ENCODE measurements around the gene SPOUT1.
"Not testable (repeated sequence)": the region's sequence is repeated elsewhere in the genome, so short reads cannot be mapped to it uniquely, and the experiment has no call there.

Gene SPOUT1

DNA sequence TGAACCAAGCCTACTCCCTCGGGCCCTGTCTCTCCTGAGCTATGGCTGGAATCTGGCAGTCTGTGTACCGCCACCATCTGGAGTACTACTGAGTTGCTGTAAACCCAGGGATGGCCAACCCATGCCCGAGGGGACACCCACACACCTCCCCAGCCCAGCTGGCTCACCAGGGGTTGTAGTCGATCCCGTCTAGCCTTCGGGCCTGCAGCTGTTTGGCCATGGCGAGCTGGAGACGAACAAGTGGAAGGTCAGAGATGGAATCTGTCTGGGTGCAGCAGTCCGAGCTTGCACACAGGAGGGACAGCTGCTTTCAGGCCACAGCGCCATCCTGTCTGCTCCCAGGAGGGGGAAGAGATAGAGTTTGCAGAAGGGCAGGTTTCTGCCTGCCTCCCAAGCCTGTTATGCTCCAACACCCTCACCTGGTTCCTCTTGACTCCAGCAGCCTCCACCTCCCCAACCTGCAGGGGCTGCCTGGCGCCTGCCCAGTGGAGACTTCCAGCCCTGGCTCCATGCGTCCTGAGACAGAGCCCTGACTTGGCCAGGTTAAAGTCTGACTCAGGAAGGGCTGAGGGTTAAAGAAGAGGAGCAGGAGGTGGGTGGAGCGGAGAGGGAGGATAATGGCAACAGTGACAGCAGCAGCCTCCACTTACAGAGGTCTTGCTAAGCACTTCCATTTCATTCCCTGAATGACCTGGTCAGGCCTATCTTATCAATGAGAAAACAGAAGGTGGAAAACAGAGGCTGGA is 15.8 kb upstream of the SPOUT1 start:
- POLR2A ChIA-PET, result no interaction called here
- CTCF ChIA-PET, result interaction anchor here (0.9 to 1.8 kb wide), 3 partner anchors 16 to 27 kb away, joined by 3 to 7 read pairs (median 4); partner anchors contain the start of genes ENDOG and SPOUT1
- DNase-seq (ENCODE audit: extremely low spot score), result no peak
- TF ChIP-seq, protein P1, sequence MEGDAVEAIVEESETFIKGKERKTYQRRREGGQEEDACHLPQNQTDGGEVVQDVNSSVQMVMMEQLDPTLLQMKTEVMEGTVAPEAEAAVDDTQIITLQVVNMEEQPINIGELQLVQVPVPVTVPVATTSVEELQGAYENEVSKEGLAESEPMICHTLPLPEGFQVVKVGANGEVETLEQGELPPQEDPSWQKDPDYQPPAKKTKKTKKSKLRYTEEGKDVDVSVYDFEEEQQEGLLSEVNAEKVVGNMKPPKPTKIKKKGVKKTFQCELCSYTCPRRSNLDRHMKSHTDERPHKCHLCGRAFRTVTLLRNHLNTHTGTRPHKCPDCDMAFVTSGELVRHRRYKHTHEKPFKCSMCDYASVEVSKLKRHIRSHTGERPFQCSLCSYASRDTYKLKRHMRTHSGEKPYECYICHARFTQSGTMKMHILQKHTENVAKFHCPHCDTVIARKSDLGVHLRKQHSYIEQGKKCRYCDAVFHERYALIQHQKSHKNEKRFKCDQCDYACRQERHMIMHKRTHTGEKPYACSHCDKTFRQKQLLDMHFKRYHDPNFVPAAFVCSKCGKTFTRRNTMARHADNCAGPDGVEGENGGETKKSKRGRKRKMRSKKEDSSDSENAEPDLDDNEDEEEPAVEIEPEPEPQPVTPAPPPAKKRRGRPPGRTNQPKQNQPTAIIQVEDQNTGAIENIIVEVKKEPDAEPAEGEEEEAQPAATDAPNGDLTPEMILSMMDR (IDR thresholded peaks at IDR 0.05; ENCODE audit: control extremely low read depth, extremely low read depth, low read depth, missing control alignments), result no peak

DNA sequence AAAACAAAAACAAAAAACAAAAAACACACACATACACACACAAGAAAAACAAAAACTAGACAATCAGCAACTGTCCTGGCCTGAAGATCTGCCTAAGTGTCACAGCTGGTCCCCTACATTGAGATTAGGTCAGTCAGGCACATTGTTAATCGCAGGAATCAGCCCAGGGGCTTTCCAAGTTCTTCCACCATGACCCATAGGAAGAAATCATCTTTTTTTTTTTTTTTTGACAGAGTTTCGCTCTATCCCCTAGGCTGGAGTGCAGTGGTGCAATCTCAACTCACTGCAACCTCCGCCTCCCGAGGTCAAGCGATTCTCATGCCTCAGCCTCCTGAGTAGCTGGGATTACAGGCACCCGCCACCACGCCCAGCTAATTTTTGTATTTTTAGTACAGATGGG is 13.6 kb upstream of the SPOUT1 start:
- POLR2A ChIA-PET; DNase-seq (ENCODE audit: extremely low spot score): not testable (repeated sequence)
- CTCF ChIA-PET, result interaction anchor here (0.8 to 1.7 kb wide), 2 partner anchors 19 to 25 kb away, joined by 3 to 5 read pairs; partner anchors contain the start of gene ENDOG

DNA sequence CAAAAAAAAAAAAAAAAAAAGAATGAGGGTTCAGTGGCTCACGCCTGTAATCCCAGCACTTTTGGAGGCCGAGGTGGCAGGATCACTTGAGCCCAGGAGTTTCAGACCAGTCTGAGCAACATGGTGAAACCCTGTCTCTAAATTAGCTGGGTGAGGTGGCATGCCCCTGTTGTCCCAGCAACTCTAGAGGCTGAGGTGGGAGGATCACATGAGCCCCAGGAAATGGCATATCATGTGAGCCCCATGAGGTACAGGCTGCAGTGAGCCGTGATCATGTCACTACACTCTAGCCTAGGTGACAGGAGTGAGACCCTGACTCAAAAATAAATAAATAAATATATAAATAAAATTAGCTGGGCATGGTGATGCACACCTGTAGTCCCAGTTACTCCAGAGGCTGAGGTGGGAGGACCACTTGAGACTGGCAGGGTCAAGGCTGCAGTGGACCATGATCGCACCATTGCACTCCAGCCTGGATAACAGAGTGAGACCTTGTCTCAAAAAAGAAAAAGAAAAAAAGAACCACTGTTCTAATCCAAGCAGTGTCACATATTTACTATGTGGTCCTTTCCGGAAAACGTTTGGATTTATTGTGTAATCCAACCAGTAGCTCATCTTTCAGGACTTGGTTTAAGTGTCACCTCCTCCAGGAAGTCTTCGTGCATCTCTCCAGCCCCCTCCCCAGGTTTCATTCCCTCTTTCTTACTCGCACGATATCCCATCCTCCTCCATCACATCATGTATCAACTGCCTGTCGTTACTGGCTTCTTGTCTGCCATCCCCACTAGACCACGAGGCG is 12.3 kb upstream of the SPOUT1 start:
- CTCF ChIA-PET, result interaction anchor here (1.4 to 1.7 kb wide), 2 partner anchors 12 to 24 kb away, joined by 3 to 5 read pairs; partner anchors contain the start of genes ENDOG and SPOUT1
- TF ChIP-seq, protein P1 (IDR thresholded peaks at IDR 0.05; ENCODE audit: control extremely low read depth, extremely low read depth, low read depth, missing control alignments), result no peak
- DNase-seq (ENCODE audit: extremely low spot score), result no peak
- POLR2A ChIA-PET, result no interaction called here

DNA sequence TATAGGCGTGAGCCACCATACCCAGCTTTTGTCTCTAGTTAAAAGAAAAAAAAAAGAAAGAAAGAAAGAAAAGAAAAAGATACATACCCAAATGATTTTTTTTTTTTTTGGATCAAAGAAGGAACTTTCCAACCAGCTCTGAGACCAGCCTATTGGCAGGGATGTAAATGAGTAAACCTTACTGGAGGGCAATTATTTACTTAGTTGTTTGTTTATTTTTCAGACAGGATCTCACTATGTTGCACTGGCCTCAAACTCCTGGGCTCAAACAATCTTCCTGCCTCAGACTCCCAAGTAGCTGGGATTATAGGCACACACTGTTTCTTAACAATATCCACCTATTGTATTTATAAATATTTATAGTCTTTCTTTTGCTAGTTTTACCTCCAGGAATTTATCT is 10.9 kb upstream of the SPOUT1 start:
- TF ChIP-seq, protein P1 (IDR thresholded peaks at IDR 0.05; ENCODE audit: control extremely low read depth, extremely low read depth, low read depth, missing control alignments), result no peak
- POLR2A ChIA-PET, result no interaction called here
- CTCF ChIA-PET, result no interaction called here

DNA sequence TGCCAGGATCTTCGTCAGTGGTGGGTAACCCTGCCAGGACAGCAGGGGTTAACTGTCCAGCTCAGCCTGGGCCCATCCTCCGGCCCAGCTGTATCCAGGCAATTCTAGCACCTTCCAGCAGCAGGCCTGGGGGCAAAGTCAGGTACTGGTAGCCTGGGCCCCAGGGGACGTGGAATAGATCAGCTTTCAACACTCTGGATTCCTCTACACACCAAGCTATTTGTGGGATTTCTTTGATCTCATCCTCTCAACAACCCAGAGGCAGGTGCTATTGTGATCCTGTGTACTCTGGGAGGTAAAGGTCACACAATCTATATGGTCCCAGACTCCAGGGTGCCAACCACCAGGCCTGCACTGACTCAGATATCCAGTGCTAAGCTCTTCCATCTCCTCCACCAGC is 8.7 kb upstream of the SPOUT1 start:
- ChIA-PET CTCF (interaction anchor here (1.2 to 2.7 kb wide), 3 partner anchors 19 to 66 kb away, joined by 3 to 12 read pairs (median 3); partner anchors contain the start of genes ENDOG and ZER1), POLR2A (interaction anchor here (0.9 kb wide), 1 partner anchor 20 kb away, joined by 3 read pairs; the partner anchor contains the start of gene ENDOG)
- DNase-seq (ENCODE audit: extremely low spot score), result no peak
- TF ChIP-seq, protein P1 (IDR thresholded peaks at IDR 0.05; ENCODE audit: control extremely low read depth, extremely low read depth, low read depth, missing control alignments), result no peak

More for the DNA sequence above, 10.9 kb upstream of the SPOUT1 start:
- DNase-seq (ENCODE audit: extremely low spot score), result no peak

DNA sequence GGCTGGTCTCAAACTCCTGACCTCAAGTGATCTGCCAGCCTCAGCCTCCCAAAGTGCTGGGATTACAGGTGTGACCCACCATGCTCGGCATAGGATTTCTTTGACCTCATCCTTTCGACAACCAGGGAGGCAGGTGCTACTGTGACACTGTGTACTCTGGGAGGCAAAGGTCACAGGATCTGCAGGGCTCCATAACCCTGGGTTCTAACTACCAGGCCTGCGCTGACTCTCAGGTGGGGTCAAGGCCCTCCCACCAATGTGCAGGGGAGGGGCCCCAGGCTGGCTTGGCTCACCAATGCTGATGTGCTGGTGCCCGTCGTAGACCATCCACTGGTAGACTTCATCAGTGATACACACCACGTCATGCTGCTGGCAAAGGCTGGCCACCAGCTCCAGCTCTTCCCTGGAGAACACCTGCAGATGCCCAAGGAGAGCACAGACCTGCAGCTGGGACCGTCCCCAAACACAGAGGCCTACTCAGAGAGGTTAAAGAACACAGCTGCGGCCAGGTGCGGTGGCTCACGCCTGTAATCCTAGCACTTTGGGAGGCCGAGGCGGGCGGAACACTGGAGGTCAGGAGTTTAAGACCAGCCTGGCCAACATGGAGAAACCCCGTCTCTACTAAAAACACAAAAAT is 7.0 kb upstream of the SPOUT1 start:
- POLR2A ChIA-PET, result no interaction called here
- no peak for DNase-seq (ENCODE audit: extremely low spot score)
- CTCF ChIA-PET, result interaction anchor here (1.4 kb wide), 1 partner anchor 19 kb away, joined by 6 read pairs; the partner anchor contains the start of gene ENDOG
- TF ChIP-seq, protein P1 (IDR thresholded peaks at IDR 0.05; ENCODE audit: control extremely low read depth, extremely low read depth, low read depth, missing control alignments), result no peak

All from GM10248 (cell line).